WTC11 (cell line): Measurements from ENCODE around the gene SUDS3. TPM values are rescaled to one million over a fixed set of nuclear protein-coding genes. Genes with fewer than 3 reads are reported as not detected.

Source experiments
- ATAC-seq: fragments of 200-7000 bp; cut with Tn5 transposase; 2 replicates; pipeline ENCODE4 v1.10.0; 2021; ENCODE audit warnings: mild to moderate bottlenecking, moderate library complexity
- CTCF ChIA-PET: fragments of 300-600 bp; sonication (Branson Sonifier 250); formaldehyde crosslinking; loops from one replicate; lab custom pipeline; 2021; ENCODE audit warnings: antibody characterized with exemption; lab: Charles Lee
- POLR2A ChIA-PET: fragments of 350-600 bp; sonication (Branson Sonifier 250); formaldehyde crosslinking; loops from one replicate; lab custom pipeline; 2021; ENCODE audit warnings: antibody characterized with exemption; lab: Charles Lee
- DNase-seq: peaks from one replicate; pipeline ENCODE4 v3.0.0; 2021; ENCODE audit warnings: low spot score
- H3K27ac Mint-ChIP-seq: 2 replicates; pipeline ENCODE4 v1.8.0; 2021; ENCODE audit warnings: mixed read lengths
- H3K27me3 Mint-ChIP-seq: 2 replicates; pipeline ENCODE4 v1.8.0; 2021; ENCODE audit warnings: low read depth, mild to moderate bottlenecking, moderate library complexity, mixed read lengths
- H3K36me3 Mint-ChIP-seq: 2 replicates; pipeline ENCODE4 v1.8.0; 2021; ENCODE audit warnings: mixed read lengths
- H3K4me1 Mint-ChIP-seq: 2 replicates; pipeline ENCODE4 v1.8.0; 2022; ENCODE audit warnings: mixed read lengths
- H3K4me3 Mint-ChIP-seq: 2 replicates; pipeline ENCODE4 v1.8.0; 2021; ENCODE audit warnings: mild to moderate bottlenecking, moderate library complexity, mixed read lengths
- H3K9me3 Mint-ChIP-seq: 2 replicates; pipeline ENCODE4 v1.8.0; 2021; ENCODE audit warnings: mixed read lengths
- EMX1 ChIP-seq: fragments of 250-450 bp; sonication (Bioruptor Pico); IDR thresholded peaks from 2 replicates; pipeline ENCODE4 v1.8.0; 2021; ENCODE audit warnings: mild to moderate bottlenecking
- ERG ChIP-seq: fragments of 250-450 bp; sonication (Bioruptor Pico); IDR thresholded peaks from 2 replicates; pipeline ENCODE4 v1.8.0; 2021; ENCODE audit warnings: mild to moderate bottlenecking
- FOXP1 ChIP-seq: sonication (generic); formaldehyde crosslinking; IDR thresholded peaks from 2 replicates; pipeline ENCODE4 v1.8.0; 2022; ENCODE audit warnings: missing genetic modification reagents, mild to moderate bottlenecking, moderate library complexity, borderline replicate concordance
- FOXP4 ChIP-seq: sonication (generic); formaldehyde crosslinking; IDR thresholded peaks from 2 replicates; pipeline ENCODE4 v1.8.0; 2022; ENCODE audit warnings: mild to moderate bottlenecking, missing genetic modification reagents
- KAT7 ChIP-seq: sonication (generic); formaldehyde crosslinking; IDR thresholded peaks from 2 replicates; pipeline ENCODE4 v1.8.1; 2023; ENCODE audit warnings: missing genetic modification reagents, mild to moderate bottlenecking, borderline replicate concordance
- MYBL2 ChIP-seq: sonication (generic); formaldehyde crosslinking; IDR thresholded peaks from 2 replicates; pipeline ENCODE4 v1.8.1; 2023; ENCODE audit warnings: mild to moderate bottlenecking, moderate library complexity, missing genetic modification reagents
- NR1H2 ChIP-seq: sonication (generic); formaldehyde crosslinking; IDR thresholded peaks from 2 replicates; pipeline ENCODE4 v1.9.0; 2021; ENCODE audit warnings: mild to moderate bottlenecking, moderate library complexity, missing genetic modification reagents
- NR2C2 ChIP-seq: sonication (generic); formaldehyde crosslinking; IDR thresholded peaks from 2 replicates; pipeline ENCODE4 v1.8.0; 2022; ENCODE audit warnings: mild to moderate bottlenecking, missing genetic modification reagents
- NR3C1 ChIP-seq: sonication (generic); formaldehyde crosslinking; conservative IDR thresholded peaks from 2 replicates; pipeline ENCODE4 v1.8.1; 2023; ENCODE audit warnings: low read depth, mild to moderate bottlenecking, missing genetic modification reagents
- PREB ChIP-seq: sonication (generic); formaldehyde crosslinking; IDR thresholded peaks from 2 replicates; pipeline ENCODE4 v1.8.1; 2022; ENCODE audit warnings: mild to moderate bottlenecking, missing genetic modification reagents, moderate library complexity, borderline replicate concordance
- PRRX2 ChIP-seq: fragments of 250-450 bp; sonication (Bioruptor Pico); IDR thresholded peaks from 2 replicates; pipeline ENCODE4 v1.8.0; 2021; ENCODE audit warnings: mild to moderate bottlenecking
- RELA ChIP-seq: sonication (generic); formaldehyde crosslinking; IDR thresholded peaks from 2 replicates; pipeline ENCODE4 v1.8.1; 2022; ENCODE audit warnings: missing genetic modification reagents, mild to moderate bottlenecking, borderline replicate concordance
- RORB ChIP-seq: fragments of 250-450 bp; sonication (Bioruptor Pico); IDR thresholded peaks from 2 replicates; pipeline ENCODE4 v1.9.0; 2021; ENCODE audit warnings: mild to moderate bottlenecking
- SMAD4 ChIP-seq: sonication (generic); formaldehyde crosslinking; IDR thresholded peaks from 2 replicates; pipeline ENCODE4 v1.8.0; 2022; ENCODE audit warnings: mild to moderate bottlenecking, missing genetic modification reagents
- SOX15 ChIP-seq: fragments of 250-450 bp; sonication (Bioruptor Pico); IDR thresholded peaks from 2 replicates; pipeline ENCODE4 v1.9.0; 2021; ENCODE audit warnings: mild to moderate bottlenecking
- USF2 ChIP-seq: sonication (generic); formaldehyde crosslinking; IDR thresholded peaks from 2 replicates; pipeline ENCODE4 v1.8.1; 2023; ENCODE audit warnings: mild to moderate bottlenecking, missing genetic modification reagents, moderate library complexity
- ZBTB21 ChIP-seq: sonication (generic); formaldehyde crosslinking; IDR thresholded peaks from 2 replicates; pipeline ENCODE4 v1.8.1; 2023; ENCODE audit warnings: mild to moderate bottlenecking, missing genetic modification reagents, borderline replicate concordance
- ZBTB43 ChIP-seq: sonication (generic); formaldehyde crosslinking; IDR thresholded peaks from 2 replicates; pipeline ENCODE4 v1.8.1; 2023; ENCODE audit warnings: mild to moderate bottlenecking, missing genetic modification reagents
- ZMAT4 ChIP-seq: fragments of 250-450 bp; sonication (Bioruptor Pico); IDR thresholded peaks from 2 replicates; pipeline ENCODE4 v1.9.0; 2021; ENCODE audit warnings: mild to moderate bottlenecking
- ZNF121 ChIP-seq: sonication (generic); formaldehyde crosslinking; IDR thresholded peaks from 2 replicates; pipeline ENCODE4 v1.8.0; 2023; ENCODE audit warnings: missing genetic modification reagents
- ZNF425 ChIP-seq: fragments of 250-450 bp; sonication (Bioruptor Pico); conservative IDR thresholded peaks from 2 replicates; pipeline ENCODE4 v1.9.0; 2021; ENCODE audit warnings: mild to moderate bottlenecking
- total RNA-seq: library from RNA; stranded (reverse); gene quantifications from 3 replicates; pipeline ENCODE4 v1.2.3, GENCODE V29; 2021
- TF ChIP-seq, protein P1 (sequence below): sonication (generic); formaldehyde crosslinking; IDR thresholded peaks from 2 replicates; pipeline ENCODE4 v1.8.1; 2023; ENCODE audit warnings: mild to moderate bottlenecking, moderate library complexity, missing genetic modification reagents

SUDS3 gene
- total RNA-seq, 1 experiment from 2014 or later, result 63.9 TPM

GRCh38 chr12:118420673-118421072 is 44.3 kb downstream of the SUDS3 start:
- CTCF ChIA-PET, result no interaction called here
- ATAC-seq, result no peak
- H3K9me3 Mint-ChIP-seq, result peaks cover 3% of the 10 kb centered on the region
- no peak overlapping the region for H3K4me3 Mint-ChIP-seq
- POLR2A ChIA-PET, result no interaction called here
- H3K4me1 Mint-ChIP-seq, result no peaks in the 10 kb centered on the region
- no peak overlapping the region for H3K27ac Mint-ChIP-seq
- H3K27me3 Mint-ChIP-seq, result no peaks in the 10 kb centered on the region; the same call in 1 of the 2 replicates
- TF ChIP-seq FOXP1 (CRISPR knock-in tag), result no peak
- TF ChIP-seq MYBL2 (CRISPR knock-in tag), result no peak
- TF ChIP-seq, protein P1, sequence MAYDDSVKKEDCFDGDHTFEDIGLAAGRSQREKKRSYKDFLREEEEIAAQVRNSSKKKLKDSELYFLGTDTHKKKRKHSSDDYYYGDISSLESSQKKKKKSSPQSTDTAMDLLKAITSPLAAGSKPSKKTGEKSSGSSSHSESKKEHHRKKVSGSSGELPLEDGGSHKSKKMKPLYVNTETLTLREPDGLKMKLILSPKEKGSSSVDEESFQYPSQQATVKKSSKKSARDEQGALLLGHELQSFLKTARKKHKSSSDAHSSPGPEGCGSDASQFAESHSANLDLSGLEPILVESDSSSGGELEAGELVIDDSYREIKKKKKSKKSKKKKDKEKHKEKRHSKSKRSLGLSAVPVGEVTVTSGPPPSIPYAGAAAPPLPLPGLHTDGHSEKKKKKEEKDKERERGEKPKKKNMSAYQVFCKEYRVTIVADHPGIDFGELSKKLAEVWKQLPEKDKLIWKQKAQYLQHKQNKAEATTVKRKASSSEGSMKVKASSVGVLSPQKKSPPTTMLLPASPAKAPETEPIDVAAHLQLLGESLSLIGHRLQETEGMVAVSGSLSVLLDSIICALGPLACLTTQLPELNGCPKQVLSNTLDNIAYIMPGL (CRISPR knock-in tag), result no peak
- TF ChIP-seq ZNF425, result no peak
- no peak for TF ChIP-seq ZMAT4 (CRISPR knock-in tag)
- TF ChIP-seq NR2C2 (CRISPR knock-in tag), result no peak
- no peak for TF ChIP-seq SMAD4
- no peak for TF ChIP-seq KAT7 (CRISPR knock-in tag)
- TF ChIP-seq FOXP4 (CRISPR knock-in tag), result no peak
- no peak for TF ChIP-seq ZBTB43 (CRISPR knock-in tag)
- no peak for TF ChIP-seq PRRX2 (CRISPR knock-in tag)
- TF ChIP-seq ZBTB21 (CRISPR knock-in tag), result no peak
- TF ChIP-seq USF2, result no peak
- TF ChIP-seq PREB (CRISPR knock-in tag), result no peak
- no peak for TF ChIP-seq NR1H2 (CRISPR knock-in tag)
- peaks cover 25% of the 10 kb centered on the region for H3K36me3 Mint-ChIP-seq
- DNase-seq, result no peak

- DNase-seq (no peak), ATAC-seq (no peak)
- Mint-ChIP-seq H3K36me3 (peaks cover 8% of the 10 kb centered on the region; the same call in 1 of the 2 replicates), H3K4me1 (peaks cover 14% of the 10 kb centered on the region), H3K27me3 (no peaks in the 10 kb centered on the region), H3K27ac (no peak overlapping the region; the same call in 1 of the 2 replicates), H3K4me3 (no peak overlapping the region), H3K9me3 (peaks cover 12% of the 10 kb centered on the region)
- POLR2A ChIA-PET, result no interaction called here
- CTCF ChIA-PET, result interaction anchor here (1.7 kb wide), 1 partner anchor 11 kb away, joined by 5 read pairs; no protein-coding TSS in a partner anchor
- no peak for TF ChIP-seq EMX1
- TF ChIP-seq ERG (CRISPR knock-in tag), result no peak
- TF ChIP-seq RELA (CRISPR knock-in tag), result no peak
- no peak for TF ChIP-seq SOX15 (CRISPR knock-in tag)
- TF ChIP-seq RORB (CRISPR knock-in tag), result no peak
- TF ChIP-seq NR3C1 (CRISPR knock-in tag), result no peak
- no peak for TF ChIP-seq ZBTB43 (CRISPR knock-in tag)
- no peak for TF ChIP-seq ZNF121 (CRISPR knock-in tag)
These were observed 48.5 kb downstream of the SUDS3 start for GRCh38 chr12:118424884-118425283.
